Loucy (cell line): ENCODE results near the gene MPND.

ENCODE experiments used
- H2AFZ ChIP-seq: fragments of 200-600 bp; sonication (generic); 2 replicates; pipeline ENCODE4 v1.6.0; 2016; ENCODE audit warnings: antibody characterized with exemption, mild to moderate bottlenecking, low read length, moderate library complexity
- H3F3A ChIP-seq: fragments of 200-600 bp; 2 replicates; pipeline ENCODE4 v1.6.0; 2016; ENCODE audit warnings: antibody characterized with exemption, low read depth, mild to moderate bottlenecking
- H3K27me3 ChIP-seq: fragments of 200-600 bp; sonication (generic); 2 replicates; pipeline ENCODE4 v1.6.1; 2014; ENCODE audit warnings: low read length, mild to moderate bottlenecking; ENCODE audit not compliant: insufficient read depth, poor library complexity, severe bottlenecking
- H3K36me3 ChIP-seq: fragments of 200-600 bp; sonication (generic); 2 replicates; pipeline ENCODE4 v1.6.1; 2016; ENCODE audit warnings: low read length; ENCODE audit not compliant: insufficient read depth
- H3K4me1 ChIP-seq: fragments of 200-600 bp; sonication (generic); 2 replicates; pipeline ENCODE4 v1.5.1; 2014; ENCODE audit warnings: low read length, mild to moderate bottlenecking; ENCODE audit not compliant: insufficient read depth, poor library complexity, severe bottlenecking
- H3K4me2 ChIP-seq: fragments of 200-600 bp; sonication (generic); 2 replicates; pipeline ENCODE4 v1.6.0; 2014; ENCODE audit warnings: antibody characterized with exemption, low read length, low read depth, mild to moderate bottlenecking; ENCODE audit not compliant: poor library complexity, severe bottlenecking
- H3K4me3 ChIP-seq: fragments of 200-600 bp; sonication (generic); 2 replicates; pipeline ENCODE4 v1.5.1; 2014; ENCODE audit warnings: low read length, mild to moderate bottlenecking, mixed read lengths; ENCODE audit not compliant: poor library complexity, severe bottlenecking
- H3K79me2 ChIP-seq: fragments of 200-600 bp; sonication (generic); 2 replicates; pipeline ENCODE4 v1.6.1; 2014; ENCODE audit warnings: low read length; ENCODE audit not compliant: insufficient read depth
- H3K9ac ChIP-seq: fragments of 200-600 bp; sonication (generic); 2 replicates; pipeline ENCODE4 v1.6.0; 2014; ENCODE audit warnings: mild to moderate bottlenecking, low read depth, low read length, moderate library complexity; ENCODE audit not compliant: poor library complexity, severe bottlenecking
- H3K9me2 ChIP-seq: fragments of 200-600 bp; sonication (generic); replicated peaks from 2 replicates; pipeline ENCODE4 v1.6.1; 2016; ENCODE audit warnings: low read depth, low read length, mixed read lengths
- H3K9me3 ChIP-seq: fragments of 200-600 bp; sonication (generic); 2 replicates; pipeline ENCODE4 v1.6.1; 2014; ENCODE audit warnings: mild to moderate bottlenecking, antibody characterized with exemption, low read length, low read depth; ENCODE audit not compliant: insufficient read depth
- H4K20me1 ChIP-seq: fragments of 200-600 bp; sonication (generic); 2 replicates; pipeline ENCODE4 v1.6.0; 2014; ENCODE audit warnings: antibody characterized with exemption, low read length, mild to moderate bottlenecking; ENCODE audit not compliant: insufficient read depth, poor library complexity, severe bottlenecking
- CTCF ChIP-seq: fragments of 200-600 bp; sonication (generic); conservative IDR thresholded peaks from 2 replicates; pipeline ENCODE4 v1.5.1; 2014; ENCODE audit warnings: mild to moderate bottlenecking, antibody characterized with exemption, low read length
- EZH2phosphoT487 ChIP-seq: fragments of 200-600 bp; IDR thresholded peaks from 2 replicates; pipeline ENCODE4 v1.6.1; 2018; ENCODE audit warnings: antibody characterized with exemption, mild to moderate bottlenecking, moderate library complexity, borderline replicate concordance

The MPND gene

GRCh38 chr19:4365791-4366665 lies 22.7 kb downstream of the MPND start:
- H3K79me2 ChIP-seq = peaks cover 19% of the 10 kb centered on the region; the same call in 1 of the 2 replicates
- peaks cover 28% of the 10 kb centered on the region for H3K4me1 ChIP-seq
- H3F3A ChIP-seq = no peaks in the 10 kb centered on the region
- no peaks in the 10 kb centered on the region for H3K9me2 ChIP-seq
- TF ChIP-seq EZH2phosphoT487 (no peak), CTCF (no peak)
- no peaks in the 10 kb centered on the region for H3K27me3 ChIP-seq
- H3K36me3 ChIP-seq = peaks cover 47% of the 10 kb centered on the region; the same call in 1 of the 2 replicates
- no peak overlapping the region for H3K9ac ChIP-seq
- H3K4me3 ChIP-seq = no peak overlapping the region
- peaks cover 12% of the 10 kb centered on the region for H4K20me1 ChIP-seq
- H3K9me3 ChIP-seq = no peaks in the 10 kb centered on the region
- no peak overlapping the region for H2AFZ ChIP-seq
- no peak overlapping the region for H3K4me2 ChIP-seq

GRCh38 chr19:4366666-4367335 lies 23.4 kb downstream of the MPND start:
- Histone ChIP-seq H3K9ac (no peak overlapping the region), H3K27me3 (no peaks in the 10 kb centered on the region), H3K36me3 (peaks cover 41% of the 10 kb centered on the region; the same call in 1 of the 2 replicates), H4K20me1 (peaks cover 16% of the 10 kb centered on the region), H3F3A (no peaks in the 10 kb centered on the region), H3K4me3 (no peak overlapping the region), H3K9me2 (no peaks in the 10 kb centered on the region), H2AFZ (no peak overlapping the region), H3K4me1 (peaks cover 28% of the 10 kb centered on the region), H3K79me2 (peaks cover 26% of the 10 kb centered on the region; the same call in 1 of the 2 replicates), H3K4me2 (no peak overlapping the region), H3K9me3 (no peaks in the 10 kb centered on the region)
- TF ChIP-seq CTCF = no peak
- no peak for TF ChIP-seq EZH2phosphoT487

- peaks cover 16% of the 10 kb centered on the region for H4K20me1 ChIP-seq
- no peaks in the 10 kb centered on the region for H3K9me2 ChIP-seq
- peaks cover 36% of the 10 kb centered on the region; the same call in 1 of the 2 replicates for H3K36me3 ChIP-seq
- no peaks in the 10 kb centered on the region for H3K9me3 ChIP-seq
- H2AFZ ChIP-seq = no peak overlapping the region
- peaks cover 28% of the 10 kb centered on the region for H3K4me1 ChIP-seq
- no peak overlapping the region for H3K9ac ChIP-seq
- no peaks in the 10 kb centered on the region for H3K27me3 ChIP-seq
- H3K79me2 ChIP-seq = peaks cover 32% of the 10 kb centered on the region; the same call in 1 of the 2 replicates
- TF ChIP-seq EZH2phosphoT487 (no peak), CTCF (no peak)
- no peak overlapping the region for H3K4me3 ChIP-seq
- no peak overlapping the region for H3K4me2 ChIP-seq
- H3F3A ChIP-seq = no peaks in the 10 kb centered on the region
These were observed 24.0 kb downstream of the MPND start for GRCh38 chr19:4367336-4367723.
